ENCODE measurements around the gene REX1BD.
"Not testable (repeated sequence)": the region's sequence is repeated elsewhere in the genome, so short reads cannot be mapped to it uniquely, and the experiment has no call there.

The REX1BD gene

DNA sequence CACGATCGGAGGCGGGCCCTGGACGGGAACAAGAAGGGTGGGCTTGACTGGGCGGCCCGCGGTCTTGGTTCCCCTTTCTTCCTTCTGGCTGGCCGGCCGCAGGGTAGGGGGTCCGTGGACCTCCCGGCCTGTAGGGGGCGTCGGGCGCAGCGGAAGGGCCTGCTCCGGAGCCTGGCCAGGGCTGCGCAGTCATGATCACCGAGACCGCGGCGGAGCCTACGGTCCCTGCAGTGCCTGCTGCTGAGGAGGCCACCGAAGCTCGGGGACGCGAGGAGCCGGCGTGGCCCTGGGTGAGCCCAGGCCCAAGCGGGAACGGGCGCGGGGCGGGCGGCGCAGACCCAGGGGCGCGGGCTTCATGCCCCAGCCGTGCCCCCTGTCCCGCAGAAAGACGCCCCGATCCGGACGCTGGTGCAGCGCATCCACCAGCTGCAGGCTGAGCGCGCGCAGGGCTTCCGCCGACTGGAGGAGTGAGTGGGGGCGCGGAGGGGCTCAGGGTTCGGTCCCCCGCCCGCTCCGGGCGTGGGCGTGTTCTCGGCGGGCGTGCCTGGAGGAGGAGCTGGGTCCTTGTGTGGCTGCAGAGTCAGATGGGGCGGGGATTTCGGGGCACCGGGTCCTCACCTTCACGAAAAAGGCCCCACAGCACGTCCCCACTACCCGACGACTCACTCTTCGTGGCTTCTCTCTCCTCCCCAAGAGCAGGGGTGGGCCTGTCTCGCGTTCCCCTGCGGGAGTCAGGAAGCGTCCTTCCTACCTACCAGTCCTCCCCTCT, at the start of gene REX1BD:
REX1BD (plus strand) TSS at position 188 of the 769 bp plus-strand sequence; CDS start at position 192, 4 bp downstream.
- DNase-seq = peak; percentile 89

DNA sequence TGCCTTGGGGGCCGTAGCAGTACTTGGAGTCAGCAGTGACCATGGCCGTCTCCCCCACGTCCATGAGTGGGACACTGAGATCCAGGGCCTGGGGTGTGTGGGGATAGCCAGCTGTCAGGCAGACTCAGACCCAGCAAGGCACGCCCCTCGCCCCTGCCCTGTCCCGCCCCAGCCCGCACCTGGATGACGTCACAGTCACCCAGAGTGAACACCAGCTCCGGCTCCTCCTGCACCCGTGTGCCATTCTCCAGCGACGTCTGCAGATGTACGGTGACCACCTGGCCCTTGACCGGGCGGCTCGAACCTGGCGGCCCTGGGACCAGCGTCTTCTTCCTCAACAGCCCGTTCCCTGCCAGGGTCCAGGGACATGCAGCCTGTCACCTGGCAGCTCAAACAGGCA, 49.2 kb upstream of the REX1BD start:
- DNase-seq = no peak

DNA sequence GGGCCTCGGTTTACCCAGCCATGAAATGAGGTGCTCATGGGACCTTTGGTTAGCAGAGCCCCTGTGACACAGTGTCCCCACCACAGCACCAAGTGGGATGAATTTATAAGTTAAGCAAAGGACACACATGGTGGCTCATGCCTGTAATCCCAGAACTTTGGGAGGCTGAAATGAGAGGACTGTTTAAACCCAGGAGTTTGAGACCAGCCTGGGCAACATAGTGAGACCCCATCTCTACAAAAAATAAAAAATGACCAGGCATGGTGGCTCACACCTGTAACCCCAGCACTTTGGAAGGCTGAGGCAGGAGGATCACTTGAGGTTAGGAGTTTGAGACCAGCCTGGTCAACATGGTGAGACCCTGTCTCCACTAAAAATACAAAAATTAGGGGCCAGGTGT, 48.4 kb upstream of the REX1BD start:
- DNase-seq = not testable (repeated sequence)

DNA sequence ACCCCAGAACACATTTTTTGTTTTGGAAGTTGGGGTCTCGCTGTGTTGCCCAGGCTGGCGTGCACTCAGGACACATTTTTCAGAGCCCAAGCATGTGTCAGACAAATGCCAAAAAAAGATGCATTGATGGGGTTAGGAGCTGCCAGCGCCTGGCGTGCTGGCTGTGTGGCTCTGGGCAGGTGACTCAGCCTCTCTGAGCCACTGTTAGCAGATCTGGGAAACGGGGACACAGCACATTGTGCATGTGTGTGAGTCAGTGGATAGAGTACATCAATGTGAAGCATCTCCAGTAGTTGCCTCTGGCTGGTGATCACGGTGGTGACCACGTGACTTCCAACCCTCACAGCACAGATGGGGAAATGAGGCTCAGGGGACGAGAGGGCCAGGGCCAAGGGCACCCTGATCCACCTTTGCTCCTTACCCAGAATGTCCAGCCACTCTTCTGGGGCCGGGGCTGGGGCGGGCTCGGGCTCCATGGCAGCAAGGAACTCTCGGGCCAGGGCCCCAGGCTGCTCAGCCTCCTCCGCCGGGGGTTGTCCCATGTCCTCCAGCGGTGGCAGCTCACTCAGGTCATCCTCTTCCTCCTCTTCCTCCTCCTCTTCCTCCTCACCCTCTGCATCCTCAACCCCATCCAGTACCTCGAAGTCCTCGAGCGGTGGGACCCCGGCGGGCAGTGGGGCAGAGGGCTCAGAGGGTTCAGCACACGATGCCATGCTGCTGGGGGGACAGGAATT, 47.2 kb upstream of the REX1BD start:
- DNase-seq = no peak

DNA sequence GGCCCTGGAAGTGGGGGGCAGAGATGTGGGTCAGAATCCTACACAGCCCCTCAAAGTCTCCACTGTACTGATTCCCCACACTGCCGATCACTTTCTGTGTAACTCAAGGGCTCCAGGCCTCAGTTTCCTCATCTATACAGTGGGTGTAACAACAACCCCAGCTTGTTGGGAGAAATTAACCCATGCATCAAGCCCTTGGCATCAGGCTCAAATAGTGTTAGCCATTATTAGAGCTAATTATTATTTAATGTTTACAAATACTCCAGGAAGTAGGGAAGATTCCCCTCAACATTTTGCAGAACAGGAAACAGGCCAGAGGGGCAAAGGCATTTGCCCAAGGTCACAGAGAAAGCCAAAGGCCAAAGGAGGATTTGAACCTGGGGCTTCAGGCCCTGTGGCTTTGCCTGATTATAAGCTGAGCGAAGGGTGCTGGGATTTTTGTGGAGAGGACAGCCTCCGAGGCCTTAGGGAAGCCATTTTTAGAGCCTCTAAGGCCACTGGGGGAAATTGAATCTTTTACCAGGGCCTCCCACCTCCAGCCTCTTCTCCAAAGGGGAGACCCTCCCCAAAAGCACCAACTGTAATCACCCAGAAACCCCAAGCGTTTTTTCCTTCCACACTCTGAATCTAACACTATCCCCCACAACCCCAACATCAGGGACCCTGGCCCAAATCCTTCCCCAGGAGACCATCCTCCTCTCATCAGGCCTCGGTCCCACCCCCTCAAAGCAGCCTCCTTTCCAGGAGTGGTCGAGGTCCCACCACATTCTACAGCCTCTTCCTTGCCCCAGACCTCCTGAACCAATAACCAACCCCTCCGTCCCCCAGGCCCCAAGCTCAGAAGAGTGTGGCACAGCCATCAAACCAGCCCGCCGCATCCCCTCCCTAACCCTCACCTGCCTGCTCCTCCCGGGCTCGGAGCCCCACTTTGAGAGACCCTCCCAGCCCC, 46.3 kb upstream of the REX1BD start:
- DNase-seq = no peak

DNA sequence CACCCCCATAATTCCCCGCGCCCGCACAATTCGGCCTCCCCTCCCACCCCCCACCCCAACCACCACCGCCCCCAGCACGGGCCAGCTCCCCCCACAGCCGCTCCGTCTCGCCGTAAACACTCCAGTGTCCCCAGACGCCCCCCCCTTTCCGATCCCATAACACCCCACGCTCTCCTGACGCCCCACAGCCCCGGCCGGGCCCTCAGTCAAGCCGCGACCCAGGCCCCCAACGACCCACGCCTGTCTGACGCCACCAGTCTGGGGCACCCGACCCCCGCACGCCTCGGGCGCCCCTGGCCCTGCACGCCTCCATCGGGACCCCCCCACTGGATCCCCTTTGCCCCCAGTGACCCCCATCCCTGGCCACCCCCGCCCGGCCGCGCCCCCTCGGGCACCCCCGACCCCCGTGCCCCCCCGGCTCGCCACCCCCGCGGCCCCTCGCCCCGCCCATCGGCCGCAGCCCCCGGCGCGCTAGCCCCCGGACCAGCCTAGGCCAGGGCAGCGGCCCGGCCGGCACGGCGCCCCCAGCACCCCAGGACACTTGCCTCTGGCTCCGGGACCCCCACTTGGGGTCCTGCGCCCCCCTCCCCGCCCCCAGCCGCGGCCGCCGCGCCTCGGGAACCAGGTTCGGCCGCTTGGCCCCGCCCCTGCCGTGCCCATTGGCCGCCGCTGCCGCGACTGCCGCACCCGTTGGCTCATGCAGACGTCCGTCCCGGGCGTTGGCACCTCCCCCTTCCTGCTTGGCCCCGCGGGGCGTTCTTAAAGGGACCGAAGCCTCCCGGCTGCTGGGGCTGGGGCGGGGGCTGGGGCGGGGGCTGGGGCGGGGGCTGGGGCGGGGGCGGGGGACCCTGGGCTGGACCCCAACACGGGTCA, 45.4 kb upstream of the REX1BD start, which contains the start of gene FKBP8:
FKBP8 (minus strand) TSS at position 633 of the 873 bp plus-strand sequence. CDS start 1,603 bp downstream, outside the sequence.
- peak; percentile 94 for DNase-seq

DNA sequence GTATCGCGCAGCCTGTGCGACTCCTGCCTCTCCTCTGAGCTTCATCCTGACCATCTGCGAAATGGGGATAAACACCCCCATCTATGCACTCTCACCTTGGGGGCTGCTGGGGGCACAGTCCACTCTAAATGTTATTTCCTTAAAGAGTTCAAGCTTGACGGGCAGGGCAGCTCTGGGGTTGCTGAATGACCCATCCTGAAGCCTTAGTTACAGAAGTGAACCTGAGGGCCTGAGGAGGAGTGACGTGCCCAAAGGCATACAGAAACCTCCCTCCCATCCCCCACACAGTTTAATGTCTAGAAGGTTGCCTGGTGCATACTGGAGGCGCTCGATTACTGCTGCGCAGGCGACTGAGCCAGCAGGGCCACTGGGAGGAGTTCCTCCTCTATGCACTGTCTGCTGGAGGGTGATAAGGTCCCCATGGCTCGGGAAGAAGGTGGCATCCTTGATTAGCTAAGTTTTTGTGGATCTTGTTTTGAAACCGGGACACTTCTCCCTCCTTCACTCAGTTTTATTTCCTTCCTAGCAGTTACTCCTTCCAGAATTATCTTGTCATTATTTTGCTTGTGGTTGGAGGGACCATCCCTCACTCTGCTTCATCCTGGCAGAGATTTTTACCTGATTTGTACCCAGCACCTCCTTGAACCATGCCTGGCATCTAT, 44.7 kb upstream of the REX1BD start:
- DNase-seq = peak; percentile 91

DNA sequence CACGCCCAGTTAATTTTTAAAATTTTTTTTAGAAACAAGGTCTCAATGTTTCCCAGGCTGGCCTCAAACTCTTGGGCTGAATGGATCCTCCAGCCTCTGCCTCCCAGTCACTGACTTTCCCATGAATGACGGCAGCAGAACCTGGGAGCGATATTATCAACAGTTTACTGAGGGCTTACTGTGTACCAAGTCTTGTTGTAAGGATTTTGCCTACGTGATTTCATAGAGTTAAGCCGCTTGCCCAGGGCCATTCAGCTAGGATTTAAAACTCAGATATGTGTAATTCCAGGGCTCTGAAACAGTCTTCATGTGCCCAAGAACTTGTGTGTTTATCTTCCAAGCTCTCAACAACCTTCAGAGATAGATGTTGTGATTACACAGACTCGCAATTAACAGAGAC, 37.0 kb upstream of the REX1BD start:
- no peak for DNase-seq

DNA sequence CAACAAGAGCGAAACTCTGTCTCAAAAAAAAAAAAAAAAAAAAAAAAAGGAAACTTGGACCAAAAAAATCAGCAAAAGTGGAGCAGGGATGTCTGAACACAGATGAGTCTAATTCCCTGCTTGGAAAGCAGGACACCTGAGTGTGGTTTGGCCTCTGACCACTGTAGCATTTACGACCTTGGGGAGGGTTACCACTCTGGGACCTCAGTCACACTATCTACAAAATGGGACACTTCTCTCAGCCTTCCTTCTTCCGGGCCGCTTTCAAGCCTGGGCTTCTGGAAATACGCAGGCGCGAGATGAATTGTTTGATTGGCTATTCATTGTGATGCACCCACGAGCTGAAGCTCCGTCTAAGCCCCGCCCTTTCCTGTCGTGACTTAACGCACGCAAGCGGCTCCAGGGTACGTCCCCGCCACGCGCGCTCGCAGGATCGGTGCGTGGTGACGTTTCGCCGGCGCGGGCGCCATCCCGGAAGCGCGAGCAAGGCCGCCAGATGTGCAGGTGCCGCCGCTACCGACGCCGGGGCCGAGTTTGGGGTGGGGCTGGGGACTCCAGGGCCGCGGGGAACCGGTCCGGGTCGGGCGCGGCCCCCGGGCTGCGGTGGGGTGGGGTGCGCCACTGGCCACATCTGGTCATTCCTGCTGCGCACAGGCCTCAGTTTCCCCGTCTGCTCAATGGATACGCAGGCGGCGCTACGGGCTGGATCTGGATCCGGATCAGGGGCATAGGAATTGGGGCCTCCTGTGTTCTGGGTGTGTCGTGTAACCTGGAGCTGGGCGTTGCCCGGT, 31.0 kb upstream of the REX1BD start, which contains the start of gene KXD1:
KXD1 (plus strand) TSS at position 460 of the 791 bp plus-strand sequence. CDS start 4,187 bp downstream, outside the sequence.
- DNase-seq = peak; percentile 99

DNA sequence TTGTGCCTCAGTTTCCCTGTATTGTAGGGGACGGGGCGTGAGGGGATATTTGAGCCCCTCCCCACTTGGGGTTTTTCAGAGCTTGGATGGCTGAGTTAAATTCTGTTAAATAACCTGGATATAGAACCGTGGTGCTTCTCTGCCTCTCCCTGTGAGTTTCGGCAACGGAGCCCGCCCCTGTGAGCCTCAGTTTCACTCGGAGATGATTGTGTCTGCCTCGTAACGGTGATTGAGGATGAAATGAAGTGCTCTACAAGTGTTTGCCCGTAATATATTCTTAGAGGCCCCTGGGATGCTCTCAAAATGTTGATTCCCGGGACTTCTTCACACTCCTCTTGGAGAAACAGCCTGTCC, 30.4 kb upstream of the REX1BD start:
- peak; percentile 22 for DNase-seq

DNA sequence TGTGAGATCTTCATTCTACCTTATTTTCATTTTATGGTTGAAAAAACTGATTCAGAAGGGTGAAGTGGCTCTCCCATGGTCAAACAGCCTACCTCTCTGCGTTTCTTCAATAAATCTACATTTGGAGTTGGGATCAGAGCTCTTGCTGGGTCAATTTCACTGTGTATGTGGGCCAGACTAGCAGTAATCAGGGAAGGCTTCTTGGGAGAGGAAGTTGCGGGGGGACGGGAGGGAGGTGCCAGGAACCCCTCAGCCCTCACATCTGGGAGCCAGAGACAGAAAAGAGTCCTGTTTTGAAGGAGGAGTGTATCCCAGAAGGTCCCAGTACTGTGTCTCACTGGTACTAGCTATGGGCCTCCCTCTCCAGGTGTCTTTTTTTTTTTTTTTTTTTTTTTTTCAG, 30.0 kb upstream of the REX1BD start:
- DNase-seq = peak; percentile 10

DNA sequence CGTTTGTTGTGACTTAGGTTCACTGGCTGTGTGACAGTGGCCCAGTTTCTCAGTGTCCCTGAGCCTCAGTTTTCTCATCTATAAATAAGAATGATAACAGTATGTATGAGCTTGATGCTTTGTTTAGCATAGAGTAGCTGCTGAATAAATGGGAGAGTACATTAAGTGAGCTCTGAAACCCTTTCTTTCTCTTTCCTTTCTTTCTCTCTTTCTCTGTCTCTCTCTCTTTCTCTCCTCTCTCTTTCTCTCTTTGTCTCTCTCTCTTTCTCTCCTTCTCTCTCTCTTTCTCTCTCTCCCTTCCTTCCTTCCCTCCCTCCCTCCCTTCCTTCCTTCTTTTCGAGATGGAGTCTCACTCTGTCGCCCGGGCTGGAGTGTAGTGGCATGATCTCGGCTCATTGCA, 28.9 kb upstream of the REX1BD start:
- DNase-seq = no peak

DNA sequence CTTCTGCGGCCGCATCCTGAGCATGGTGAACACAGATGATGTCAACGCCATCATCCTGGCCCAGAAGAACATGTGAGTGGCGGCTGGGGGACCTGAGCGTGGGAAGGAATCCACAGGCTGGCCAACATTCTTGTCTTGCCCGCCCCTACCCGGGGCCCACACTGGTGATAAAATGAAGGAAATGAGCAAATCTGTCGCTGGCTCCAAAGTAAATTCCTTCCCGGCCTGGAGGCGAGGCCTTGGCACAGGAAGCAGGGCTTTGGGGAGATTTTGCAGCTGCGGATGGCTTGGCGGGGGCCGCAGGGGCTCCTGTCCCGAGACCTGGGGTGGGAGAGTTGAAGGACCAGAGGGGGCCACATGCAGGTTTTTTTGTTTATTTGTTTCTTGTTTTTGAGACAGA, 26.5 kb upstream of the REX1BD start:
- DNase-seq = no peak

DNA sequence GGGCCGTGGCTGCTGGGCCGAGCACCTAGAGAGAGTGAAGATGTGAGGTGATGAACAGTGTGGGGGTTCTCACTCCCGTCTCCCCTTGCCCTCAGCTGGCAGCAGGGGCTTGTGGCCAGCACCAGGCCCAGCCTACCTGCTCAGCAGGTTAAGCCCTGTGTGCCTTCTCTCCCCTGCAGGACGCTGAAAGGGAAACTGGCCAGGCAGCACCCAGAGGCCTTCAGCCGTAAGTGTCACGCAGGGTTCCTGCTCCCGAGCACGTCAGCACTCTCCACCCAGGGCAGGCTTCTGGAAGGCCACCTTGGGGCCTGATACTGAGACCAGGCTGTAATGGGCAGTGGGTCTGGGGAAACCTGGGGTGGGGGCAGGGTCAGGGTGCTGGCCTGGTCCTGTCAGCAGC, 21.6 kb upstream of the REX1BD start:
- DNase-seq = no peak

DNA sequence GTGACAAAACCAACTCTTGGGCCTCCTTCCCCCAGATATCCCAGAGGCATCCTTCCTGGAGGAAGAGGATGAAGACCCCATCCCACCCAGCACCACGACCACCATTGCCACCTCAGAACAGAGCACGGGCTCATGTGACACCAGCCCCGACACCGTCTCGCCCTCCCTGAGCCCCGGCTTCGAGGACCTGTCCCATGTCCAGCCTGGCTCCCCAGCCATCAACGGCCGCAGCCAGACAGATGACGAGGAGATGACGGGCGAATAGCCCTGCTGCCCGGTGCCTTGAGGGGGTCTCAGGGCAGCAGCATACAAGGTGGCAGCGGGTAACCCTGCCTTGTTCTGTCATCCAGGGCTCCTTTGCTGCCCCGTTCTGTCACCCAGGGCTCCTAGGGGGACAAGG, 20.2 kb upstream of the REX1BD start:
- DNase-seq = no peak

DNA sequence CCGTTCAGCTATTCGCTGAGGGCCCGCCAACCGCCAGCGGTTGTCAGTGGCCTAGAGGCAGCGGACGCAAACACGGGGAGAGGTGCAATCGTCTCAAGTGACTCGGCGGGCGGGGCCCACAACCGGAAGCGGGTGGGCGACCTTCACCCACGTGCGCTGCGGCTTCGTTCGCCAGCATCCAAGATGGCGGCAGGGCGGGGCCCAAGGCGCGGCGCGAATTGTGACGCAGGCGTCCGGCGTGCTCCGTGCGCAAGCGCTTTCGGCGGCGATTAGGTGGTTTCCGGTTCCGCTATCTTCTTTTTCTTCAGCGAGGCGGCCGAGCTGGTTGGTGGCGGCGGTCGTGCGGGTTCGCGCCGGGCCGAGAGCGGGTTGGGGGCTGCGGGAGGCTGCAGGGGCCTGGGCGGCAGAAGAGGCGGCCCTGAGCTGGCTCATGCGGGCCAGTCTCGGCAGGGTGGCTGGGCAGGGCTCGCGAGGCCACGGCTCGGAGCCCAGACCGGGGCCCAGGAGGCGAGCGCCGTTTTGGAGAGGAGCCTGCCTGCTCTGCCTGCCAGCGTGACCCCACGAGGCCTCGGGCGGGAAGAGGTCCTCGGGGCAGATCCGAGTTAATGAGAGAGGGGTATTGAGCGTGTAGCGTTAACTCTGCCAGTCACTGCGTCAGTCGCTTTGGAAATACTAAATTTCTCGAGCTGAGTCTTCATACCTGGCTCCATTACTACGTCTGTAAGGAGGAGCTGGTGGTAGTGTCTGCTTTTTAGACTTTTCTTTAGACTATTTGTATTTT, 16.8 kb upstream of the REX1BD start, which contains the start of gene UBA52:
UBA52 (plus strand) TSS at position 294 of the 781 bp plus-strand sequence. CDS start 1,444 bp downstream, outside the sequence.
- DNase-seq = peak; percentile 99

DNA sequence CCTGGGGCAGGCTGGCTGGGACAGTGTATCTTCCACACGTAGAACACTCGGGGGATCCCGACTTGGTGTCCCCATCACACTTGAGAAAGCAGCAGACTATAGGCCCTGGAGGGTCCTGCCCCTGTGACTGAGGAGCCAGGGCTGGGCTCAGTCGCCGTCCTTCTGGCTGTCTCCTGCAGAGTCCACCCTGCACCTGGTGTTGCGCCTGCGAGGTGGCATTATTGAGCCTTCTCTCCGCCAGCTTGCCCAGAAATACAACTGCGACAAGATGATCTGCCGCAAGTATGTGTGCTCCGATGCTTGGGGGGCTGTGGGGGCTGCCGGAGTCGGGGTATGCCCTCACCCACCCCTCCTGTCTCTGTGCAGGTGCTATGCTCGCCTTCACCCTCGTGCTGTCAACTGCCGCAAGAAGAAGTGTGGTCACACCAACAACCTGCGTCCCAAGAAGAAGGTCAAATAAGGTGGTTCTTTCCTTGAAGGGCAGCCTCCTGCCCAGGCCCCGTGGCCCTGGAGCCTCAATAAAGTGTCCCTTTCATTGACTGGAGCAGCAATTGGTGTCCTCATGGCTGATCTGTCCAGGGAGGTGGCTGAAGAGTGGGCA, 13.8 kb upstream of the REX1BD start:
- no peak for DNase-seq

DNA sequence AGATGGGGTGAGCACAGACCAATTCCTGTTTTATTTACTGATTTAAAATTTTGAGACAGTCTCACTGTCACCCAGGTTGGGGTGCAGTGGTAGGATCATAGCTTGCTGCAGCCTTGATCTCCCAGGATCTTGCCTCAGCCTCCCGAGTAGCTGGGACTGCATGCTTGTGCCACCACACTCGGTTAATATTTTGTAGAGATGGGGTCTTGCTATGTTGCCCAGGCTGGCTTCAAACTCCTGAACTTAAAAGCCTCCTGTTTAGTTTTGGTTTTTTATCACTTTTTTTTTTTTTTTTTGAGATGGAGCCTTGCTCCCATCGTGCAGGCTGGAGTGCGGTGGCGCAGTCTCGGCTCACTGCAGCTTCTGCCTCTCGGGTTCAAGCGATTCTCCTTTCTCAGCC, 12.2 kb upstream of the REX1BD start:
- DNase-seq = no peak

DNA sequence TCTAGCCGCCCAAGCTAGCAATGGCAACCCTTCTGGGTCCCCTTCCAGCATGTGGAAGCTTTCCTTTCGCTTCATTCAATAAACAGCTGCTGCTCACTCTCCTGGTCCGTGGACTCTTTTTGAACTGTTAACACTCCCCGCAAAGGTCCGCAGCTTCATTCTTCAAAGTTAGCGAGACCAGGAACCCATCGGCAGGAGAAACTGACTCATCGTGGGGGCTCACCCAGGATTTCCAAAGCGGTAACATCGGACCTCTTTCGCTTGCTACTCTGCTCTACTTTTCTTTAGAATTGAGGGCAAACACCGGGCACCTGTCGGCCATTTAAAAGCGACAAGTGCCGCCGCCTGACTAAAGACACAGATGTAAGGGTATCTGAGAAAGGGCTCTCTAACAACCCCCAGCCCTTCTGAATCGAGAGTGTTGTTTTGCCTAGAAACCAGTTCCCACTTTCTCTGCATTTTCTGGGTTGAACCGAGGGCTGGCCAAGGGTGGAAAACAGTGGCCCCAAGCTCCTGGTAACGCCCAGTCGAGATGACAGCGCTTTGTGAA, 11.2 kb upstream of the REX1BD start:
- DNase-seq = no peak

Data from CD4-positive, alpha-beta T cell treated with Interleukin-21 for 1 hour (primary cell).